HCT116 (cell line): Measurements from ENCODE around the gene PREX1. TPM values are rescaled to one million over a fixed set of nuclear protein-coding genes. Genes with fewer than 3 reads are reported as not detected.

Source experiments
- ATAC-seq: fragments of 200-7000 bp; cut with Tn5 transposase; 2 replicates; pipeline ENCODE4 v1.9.1; 2020; ENCODE audit warnings: mild to moderate bottlenecking, moderate library complexity
- BruUV-seq: library from RNA; stranded (reverse); fragments of 400-500 nt; replicated peaks from 2 replicates; lab custom pipeline; 2021; lab: Mats Ljungman, UMichigan
- CTCF ChIA-PET: fragments of 300-600 bp; sonication (Branson Sonifier 250); formaldehyde crosslinking; loops from one replicate; lab custom pipeline; 2021; ENCODE audit warnings: antibody characterized with exemption; lab: Charles Lee
- POLR2A ChIA-PET: fragments of 300-600, 350-600 bp; sonication (Branson Sonifier 250); formaldehyde crosslinking; loops from one replicate; lab custom pipeline; 2021; ENCODE audit warnings: antibody characterized with exemption; lab: Charles Lee
- RAD21 ChIA-PET, 2 experiments: fragments of 300-600 bp; sonication (Branson Sonifier 250); formaldehyde crosslinking; loops; one replicate each; lab custom pipeline; 2023; ENCODE audit warnings: low total read pairs in 2 of 2; ENCODE audit not compliant: uncharacterized antibody in 2 of 2, unreplicated experiment in 2 of 2, low non-redundant PET in 1 of 2; lab: Charles Lee
- DNase-seq: peaks from one replicate; pipeline ENCODE4 v3.0.0-alpha.2; 2010; ENCODE audit warnings: low read depth, low spot score
- H2AFZ ChIP-seq: fragments of 200-600 bp; shearing (Covaris generic), sonication (generic); 2 replicates; pipeline ENCODE4 v1.6.1; 2017; ENCODE audit warnings: low read depth, mixed run types, mixed read lengths, antibody characterized with exemption, low read length; ENCODE audit not compliant: poor library complexity, severe bottlenecking
- H3K27ac ChIP-seq: 2 replicates; pipeline ENCODE4 v1.5.1; 2012; ENCODE audit warnings: low read depth, low read length
- H3K27me3 ChIP-seq: fragments of 200-600 bp; sonication (generic); 2 replicates; pipeline ENCODE4 v1.6.1; 2016; ENCODE audit warnings: mixed run types, low read length, mixed read lengths; ENCODE audit not compliant: insufficient read depth
- H3K36me3 ChIP-seq, 2 experiments: fragments of 200-500 bp in 1 of 2; fragments of 200-600 bp in 1 of 2; sonication (Bioruptor generic) in 1 of 2; sonication (generic) in 1 of 2; 2 replicates each; pipeline versions ENCODE4 v1.5.1 to v1.6.1; 2014 to 2016; ENCODE audit warnings: low read length in 2 of 2, inconsistent platforms in 1 of 2, mixed read lengths in 1 of 2, mixed run types in 1 of 2; ENCODE audit not compliant: insufficient read depth in 2 of 2, control insufficient read depth in 1 of 2
- H3K4me1 ChIP-seq, 2 experiments: fragments of 200-600 bp in 1 of 2; sonication (generic) in 1 of 2; 2 replicates each; pipeline versions ENCODE4 v1.5.1 to v1.6.1; 2012 to 2017; ENCODE audit warnings: low read length in 2 of 2, inconsistent platforms in 1 of 2, mild to moderate bottlenecking in 1 of 2, mixed read lengths in 1 of 2, mixed run types in 1 of 2, moderate library complexity in 1 of 2; ENCODE audit not compliant: insufficient read depth in 2 of 2, control insufficient read depth in 1 of 2
- H3K4me2 ChIP-seq: fragments of 200-600 bp; sonication (generic); 2 replicates; pipeline ENCODE4 v1.6.1; 2017; ENCODE audit warnings: mixed run types, low read length, mixed read lengths
- H3K4me3 ChIP-seq, 2 experiments: fragments of 200-600 bp in 1 of 2; sonication (generic) in 1 of 2; replicated peaks in 1 of 2; 2 replicates each; pipeline ENCODE4 v1.5.1; 2011 to 2016; ENCODE audit warnings: low read length in 2 of 2, control low read depth in 1 of 2, low read depth in 1 of 2, mild to moderate bottlenecking in 1 of 2, mixed read lengths in 1 of 2, mixed run types in 1 of 2
- H3K79me2 ChIP-seq: fragments of 200-600 bp; sonication (generic); 2 replicates; pipeline ENCODE4 v1.6.1; 2017; ENCODE audit warnings: mild to moderate bottlenecking, mixed run types, low read length, moderate library complexity, mixed read lengths; ENCODE audit not compliant: insufficient read depth
- H3K9ac ChIP-seq: fragments of 200-600 bp; sonication (generic); 2 replicates; pipeline ENCODE4 v1.6.1; 2016; ENCODE audit warnings: low read length, mixed read lengths
- H3K9me2 ChIP-seq: fragments of 200-600 bp; sonication (generic), shearing (Covaris generic); 2 replicates; pipeline ENCODE4 v1.6.1; 2017; ENCODE audit warnings: mixed run types, mild to moderate bottlenecking, moderate library complexity; ENCODE audit not compliant: insufficient read depth
- H3K9me3 ChIP-seq, 2 experiments: fragments of 200-500 bp in 1 of 2; fragments of 200-600 bp in 1 of 2; sonication (Bioruptor generic) in 1 of 2; sonication (generic) in 1 of 2; 2 replicates each; pipeline ENCODE4 v1.6.1; 2014 to 2017; ENCODE audit warnings: low read length in 2 of 2, mixed read lengths in 2 of 2, inconsistent platforms in 1 of 2, low read depth in 1 of 2, mild to moderate bottlenecking in 1 of 2, mixed run types in 1 of 2, moderate library complexity in 1 of 2; ENCODE audit not compliant: control insufficient read depth in 1 of 2, insufficient read depth in 1 of 2
- H4K20me1 ChIP-seq: fragments of 200-600 bp; sonication (generic), shearing (Covaris generic); 2 replicates; pipeline ENCODE4 v1.6.1; 2017; ENCODE audit warnings: mixed run types, mild to moderate bottlenecking, moderate library complexity; ENCODE audit not compliant: insufficient read depth
- CBX3 ChIP-seq: IDR thresholded peaks from 2 replicates; pipeline ENCODE4 v1.6.1; 2012; ENCODE audit warnings: low read depth
- CEBPB ChIP-seq: IDR thresholded peaks from 2 replicates; pipeline ENCODE4 v1.6.1; 2012; ENCODE audit warnings: low read depth
- EGR1 ChIP-seq: IDR thresholded peaks from 2 replicates; pipeline ENCODE4 v1.6.1; 2012; ENCODE audit warnings: low read depth
- ELF1 ChIP-seq: IDR thresholded peaks from 2 replicates; pipeline ENCODE4 v1.6.1; 2012; ENCODE audit warnings: low read depth, borderline replicate concordance
- EZH2 ChIP-seq: fragments of 200-600 bp; sonication (generic); IDR thresholded peaks from 2 replicates; pipeline ENCODE4 v1.6.1; 2017; ENCODE audit warnings: antibody characterized with exemption, mixed run types
- EZH2phosphoT487 ChIP-seq: fragments of 200-600 bp; IDR thresholded peaks from 2 replicates; pipeline ENCODE4 v1.6.1; 2018; ENCODE audit warnings: antibody characterized with exemption, borderline replicate concordance
- FOSL1 ChIP-seq: IDR thresholded peaks from 2 replicates; pipeline ENCODE4 v1.6.1; 2012; ENCODE audit warnings: low read depth
- POLR2AphosphoS5 ChIP-seq: IDR thresholded peaks from 2 replicates; pipeline ENCODE4 v1.6.1; 2011; ENCODE audit warnings: mild to moderate bottlenecking, low read depth, low read length, moderate library complexity
- SIN3A ChIP-seq: IDR thresholded peaks from 2 replicates; pipeline ENCODE4 v1.6.1; 2012; ENCODE audit warnings: low read depth
- SP1 ChIP-seq: IDR thresholded peaks from 2 replicates; pipeline ENCODE4 v1.6.1; 2012; ENCODE audit warnings: low read depth
- SRF ChIP-seq: IDR thresholded peaks from 2 replicates; pipeline ENCODE4 v1.6.1; 2012; ENCODE audit warnings: low read depth
- TCF7L2 ChIP-seq: IDR thresholded peaks from 2 replicates; pipeline ENCODE4 v1.7.0; 2011; ENCODE audit warnings: borderline replicate concordance, inconsistent platforms; ENCODE audit not compliant: insufficient read depth, insufficient read length; ENCODE audit errors: extremely low read depth
- YY1 ChIP-seq: IDR thresholded peaks from 2 replicates; pipeline ENCODE4 v1.6.1; 2011; ENCODE audit warnings: low read length, low read depth, moderate library complexity, mild to moderate bottlenecking; ENCODE audit not compliant: insufficient replicate concordance; ENCODE audit errors: extremely low read depth
- ZFX ChIP-seq: fragments of 450-650 bp; IDR thresholded peaks from 2 replicates; pipeline ENCODE4 v1.6.1; 2017
- ZNF274 ChIP-seq: fragments of 200-500 bp; sonication (Bioruptor generic); IDR thresholded peaks from 2 replicates; pipeline ENCODE4 v1.6.1; 2014; ENCODE audit warnings: mild to moderate bottlenecking, low read depth, low read length, inconsistent platforms
- intact Hi-C: fragments of 100-400 bp; cut with micrococcal nuclease; formaldehyde crosslinking; loops from 2 replicates; pipeline ENCODE4 v1.10.0; 2022
- total RNA-seq: library from RNA; stranded (reverse); gene quantifications from one replicate; pipeline ENCODE4 v1.2.1, GENCODE V29; 2021; ENCODE audit not compliant: unreplicated experiment
- TF ChIP-seq, protein P1 (sequence below), 3 experiments: fragments of 200-600 bp in 1 of 3; sonication (generic) in 1 of 3; IDR thresholded peaks in 2 of 3; conservative IDR thresholded peaks in 1 of 3; 2 replicates each; pipeline ENCODE4 v1.5.1; 2012 to 2017; ENCODE audit warnings: low read depth in 2 of 3, low read length in 2 of 3, antibody characterized with exemption in 1 of 3, borderline replicate concordance in 1 of 3, control low read depth in 1 of 3, mild to moderate bottlenecking in 1 of 3, mixed read lengths in 1 of 3, mixed run types in 1 of 3, moderate library complexity in 1 of 3; ENCODE audit not compliant: insufficient read depth in 1 of 3
- TF ChIP-seq, protein P2 (sequence below): IDR thresholded peaks from 2 replicates; pipeline ENCODE4 v1.6.1; 2012
- TF ChIP-seq, protein P3 (sequence below): IDR thresholded peaks from 2 replicates; pipeline ENCODE4 v1.6.1; 2012; ENCODE audit warnings: low read depth
- TF ChIP-seq, protein P4 (sequence below): IDR thresholded peaks from 2 replicates; pipeline ENCODE4 v1.6.1; 2011; ENCODE audit warnings: mild to moderate bottlenecking, low read length, moderate library complexity; ENCODE audit not compliant: insufficient replicate concordance; ENCODE audit errors: extremely low read depth

PREX1 gene
- total RNA-seq, 1 experiment from 2014 or later, result 6.1 TPM

DNA sequence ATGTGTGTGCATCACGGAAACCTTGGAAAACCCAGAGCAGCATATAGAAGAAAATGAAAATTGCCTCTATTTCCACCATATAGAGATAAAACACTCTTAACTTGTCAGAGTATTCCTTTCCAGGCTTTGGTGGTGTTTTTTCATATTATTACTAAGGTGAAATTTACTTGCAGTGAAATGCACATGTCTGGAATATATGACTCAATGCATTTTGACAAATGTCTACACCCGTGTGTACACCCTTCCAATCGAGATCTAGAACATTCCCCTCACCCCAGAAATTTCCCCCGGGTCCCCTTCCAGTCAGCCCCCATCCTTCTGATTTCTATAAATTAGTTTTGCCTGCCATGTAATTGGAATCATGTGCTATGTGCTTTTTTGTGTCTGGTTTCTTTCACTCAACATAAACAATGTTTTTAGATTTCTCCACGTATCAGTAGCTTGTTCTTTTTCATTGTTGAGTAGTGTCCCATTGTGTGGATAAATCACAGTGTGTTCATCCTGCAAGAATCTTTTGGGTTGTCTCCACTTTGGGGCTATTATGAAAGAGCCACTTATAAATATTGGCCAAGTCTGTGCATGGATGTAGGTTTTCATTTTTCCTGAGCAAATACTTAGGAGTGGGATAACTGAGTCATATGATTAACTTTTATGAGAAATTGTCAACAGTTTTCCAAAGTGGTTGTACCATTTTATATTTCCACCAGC is 19.9 kb upstream of the PREX1 start:
- POLR2A ChIA-PET, result no interaction called here
- H3K9me3 ChIP-seq, result no peaks in the 10 kb centered on the region

More for the DNA sequence above, 19.9 kb upstream of the PREX1 start:
- no peaks in the 10 kb centered on the region for H4K20me1 ChIP-seq
- DNase-seq, result no peak
- no peaks in the 10 kb centered on the region for H3K27me3 ChIP-seq
- intact Hi-C loops, result no loop called here
- ChIA-PET CTCF (no interaction called here), RAD21 (no interaction called here)
- no peak overlapping the region for H3K9ac ChIP-seq
- no peak overlapping the region for H2AFZ ChIP-seq
- H3K36me3 ChIP-seq, result no peaks in the 10 kb centered on the region
- no peak overlapping the region for H3K4me2 ChIP-seq
- no peaks in the 10 kb centered on the region for H3K79me2 ChIP-seq
- TF ChIP-seq EZH2, result no peak
- TF ChIP-seq SIN3A, result no peak
- TF ChIP-seq, protein P1, sequence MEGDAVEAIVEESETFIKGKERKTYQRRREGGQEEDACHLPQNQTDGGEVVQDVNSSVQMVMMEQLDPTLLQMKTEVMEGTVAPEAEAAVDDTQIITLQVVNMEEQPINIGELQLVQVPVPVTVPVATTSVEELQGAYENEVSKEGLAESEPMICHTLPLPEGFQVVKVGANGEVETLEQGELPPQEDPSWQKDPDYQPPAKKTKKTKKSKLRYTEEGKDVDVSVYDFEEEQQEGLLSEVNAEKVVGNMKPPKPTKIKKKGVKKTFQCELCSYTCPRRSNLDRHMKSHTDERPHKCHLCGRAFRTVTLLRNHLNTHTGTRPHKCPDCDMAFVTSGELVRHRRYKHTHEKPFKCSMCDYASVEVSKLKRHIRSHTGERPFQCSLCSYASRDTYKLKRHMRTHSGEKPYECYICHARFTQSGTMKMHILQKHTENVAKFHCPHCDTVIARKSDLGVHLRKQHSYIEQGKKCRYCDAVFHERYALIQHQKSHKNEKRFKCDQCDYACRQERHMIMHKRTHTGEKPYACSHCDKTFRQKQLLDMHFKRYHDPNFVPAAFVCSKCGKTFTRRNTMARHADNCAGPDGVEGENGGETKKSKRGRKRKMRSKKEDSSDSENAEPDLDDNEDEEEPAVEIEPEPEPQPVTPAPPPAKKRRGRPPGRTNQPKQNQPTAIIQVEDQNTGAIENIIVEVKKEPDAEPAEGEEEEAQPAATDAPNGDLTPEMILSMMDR (IDR thresholded peaks at IDR 0.05 in 2 of 3, conservative IDR thresholded peaks at IDR 0.05 in 1 of 3; ENCODE audit: borderline replicate concordance in 1 of 3, insufficient read depth in 1 of 3, low read depth in 2 of 3, low read length in 2 of 3), result no peak
- TF ChIP-seq ELF1, result no peak
- TF ChIP-seq SRF, result no peak
- no peak for TF ChIP-seq ZNF274
- TF ChIP-seq TCF7L2, result no peak
- TF ChIP-seq, protein P2, sequence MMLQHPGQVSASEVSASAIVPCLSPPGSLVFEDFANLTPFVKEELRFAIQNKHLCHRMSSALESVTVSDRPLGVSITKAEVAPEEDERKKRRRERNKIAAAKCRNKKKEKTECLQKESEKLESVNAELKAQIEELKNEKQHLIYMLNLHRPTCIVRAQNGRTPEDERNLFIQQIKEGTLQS, result no peak
- TF ChIP-seq EZH2phosphoT487, result no peak
- TF ChIP-seq ZFX, result no peak
- TF ChIP-seq CEBPB, result no peak
- no peak for TF ChIP-seq FOSL1
- no peak for TF ChIP-seq SP1
- TF ChIP-seq, protein P3, sequence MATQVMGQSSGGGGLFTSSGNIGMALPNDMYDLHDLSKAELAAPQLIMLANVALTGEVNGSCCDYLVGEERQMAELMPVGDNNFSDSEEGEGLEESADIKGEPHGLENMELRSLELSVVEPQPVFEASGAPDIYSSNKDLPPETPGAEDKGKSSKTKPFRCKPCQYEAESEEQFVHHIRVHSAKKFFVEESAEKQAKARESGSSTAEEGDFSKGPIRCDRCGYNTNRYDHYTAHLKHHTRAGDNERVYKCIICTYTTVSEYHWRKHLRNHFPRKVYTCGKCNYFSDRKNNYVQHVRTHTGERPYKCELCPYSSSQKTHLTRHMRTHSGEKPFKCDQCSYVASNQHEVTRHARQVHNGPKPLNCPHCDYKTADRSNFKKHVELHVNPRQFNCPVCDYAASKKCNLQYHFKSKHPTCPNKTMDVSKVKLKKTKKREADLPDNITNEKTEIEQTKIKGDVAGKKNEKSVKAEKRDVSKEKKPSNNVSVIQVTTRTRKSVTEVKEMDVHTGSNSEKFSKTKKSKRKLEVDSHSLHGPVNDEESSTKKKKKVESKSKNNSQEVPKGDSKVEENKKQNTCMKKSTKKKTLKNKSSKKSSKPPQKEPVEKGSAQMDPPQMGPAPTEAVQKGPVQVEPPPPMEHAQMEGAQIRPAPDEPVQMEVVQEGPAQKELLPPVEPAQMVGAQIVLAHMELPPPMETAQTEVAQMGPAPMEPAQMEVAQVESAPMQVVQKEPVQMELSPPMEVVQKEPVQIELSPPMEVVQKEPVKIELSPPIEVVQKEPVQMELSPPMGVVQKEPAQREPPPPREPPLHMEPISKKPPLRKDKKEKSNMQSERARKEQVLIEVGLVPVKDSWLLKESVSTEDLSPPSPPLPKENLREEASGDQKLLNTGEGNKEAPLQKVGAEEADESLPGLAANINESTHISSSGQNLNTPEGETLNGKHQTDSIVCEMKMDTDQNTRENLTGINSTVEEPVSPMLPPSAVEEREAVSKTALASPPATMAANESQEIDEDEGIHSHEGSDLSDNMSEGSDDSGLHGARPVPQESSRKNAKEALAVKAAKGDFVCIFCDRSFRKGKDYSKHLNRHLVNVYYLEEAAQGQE, result no peak
- no peak for TF ChIP-seq EGR1
- TF ChIP-seq YY1, result no peak
- TF ChIP-seq POLR2AphosphoS5, result no peak
- TF ChIP-seq CBX3, result no peak
- TF ChIP-seq, protein P4, sequence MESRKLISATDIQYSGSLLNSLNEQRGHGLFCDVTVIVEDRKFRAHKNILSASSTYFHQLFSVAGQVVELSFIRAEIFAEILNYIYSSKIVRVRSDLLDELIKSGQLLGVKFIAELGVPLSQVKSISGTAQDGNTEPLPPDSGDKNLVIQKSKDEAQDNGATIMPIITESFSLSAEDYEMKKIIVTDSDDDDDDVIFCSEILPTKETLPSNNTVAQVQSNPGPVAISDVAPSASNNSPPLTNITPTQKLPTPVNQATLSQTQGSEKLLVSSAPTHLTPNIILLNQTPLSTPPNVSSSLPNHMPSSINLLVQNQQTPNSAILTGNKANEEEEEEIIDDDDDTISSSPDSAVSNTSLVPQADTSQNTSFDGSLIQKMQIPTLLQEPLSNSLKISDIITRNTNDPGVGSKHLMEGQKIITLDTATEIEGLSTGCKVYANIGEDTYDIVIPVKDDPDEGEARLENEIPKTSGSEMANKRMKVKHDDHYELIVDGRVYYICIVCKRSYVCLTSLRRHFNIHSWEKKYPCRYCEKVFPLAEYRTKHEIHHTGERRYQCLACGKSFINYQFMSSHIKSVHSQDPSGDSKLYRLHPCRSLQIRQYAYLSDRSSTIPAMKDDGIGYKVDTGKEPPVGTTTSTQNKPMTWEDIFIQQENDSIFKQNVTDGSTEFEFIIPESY, result no peak
- peaks cover 6 to 17% of the 10 kb centered on the region in 2 experiments; a peak in 3 of 4 replicates for H3K4me1 ChIP-seq
- no peak overlapping the region for H3K4me3 ChIP-seq
- no peak overlapping the region for H3K27ac ChIP-seq
- BruUV-seq, result no TSS peak
- ATAC-seq, result no peak
- no peaks in the 10 kb centered on the region for H3K9me2 ChIP-seq
